Adrenal gland (tissue), 12 donors: ENCODE measurements around the gene ADGRA1. TPM values are rescaled to one million over a fixed set of nuclear protein-coding genes. Genes with fewer than 3 reads are reported as not detected.

Source experiments
- DNase-seq, 7 donors: peaks; one replicate each; pipeline ENCODE4 v3.0.0-alpha.2; 2019 to 2020
- H3K27ac ChIP-seq, 5 donors: fragments of 200-600 bp; sonication (generic) in 4 of 5; 1 replicate in 3 of 5; 2 replicates in 2 of 5; pipeline versions ENCODE4 v1.5.1 to v1.8.0; 2016 to 2020; ENCODE audit warnings: mild to moderate bottlenecking in 1 of 5
- H3K27me3 ChIP-seq: fragments of 200-600 bp; 2 replicates; pipeline ENCODE4 v1.8.0; 2021
- H3K36me3 ChIP-seq, 2 donors: fragments of 200-600 bp; replicated peaks in 1 of 2; 1 replicate in 1 of 2; 2 replicates in 1 of 2; pipeline versions ENCODE4 v1.5.1 to v1.8.0; 2018 to 2022
- H3K4me1 ChIP-seq, 2 donors: fragments of 200-600 bp; replicated peaks in 1 of 2; 1 replicate in 1 of 2; 2 replicates in 1 of 2; pipeline versions ENCODE4 v1.5.1 to v1.8.0; 2018 to 2021
- H3K4me3 ChIP-seq, 4 donors: fragments of 200-600 bp; sonication (generic) in 3 of 4; one replicate each; pipeline ENCODE4 v1.5.1; 2016 to 2018
- H3K9me3 ChIP-seq, 3 donors: fragments of 200-600 bp; sonication (generic) in 1 of 3; replicated peaks in 1 of 3; 1 replicate in 2 of 3; 2 replicates in 1 of 3; pipeline versions ENCODE4 v1.5.1 to v1.8.0; 2016 to 2021
- CTCF ChIP-seq, 6 experiments: fragments of 450-650 bp in 4 of 6; fragments of 200-600 bp in 2 of 6; sonication (generic) in 1 of 6; IDR thresholded peaks; 1 replicate in 5 of 6; 2 replicates in 1 of 6; pipeline versions ENCODE4 v1.5.1 to v1.8.0; 2016 to 2021; ENCODE audit warnings: antibody characterized with exemption in 6 of 6, mild to moderate bottlenecking in 2 of 6, moderate library complexity in 1 of 6
- POLR2A ChIP-seq, 2 donors: fragments of 450-650 bp; IDR thresholded peaks; one replicate each; pipeline ENCODE4 v1.6.1; 2017; ENCODE audit warnings: antibody characterized with exemption in 2 of 2, mild to moderate bottlenecking in 2 of 2, moderate library complexity in 1 of 2
- WGBS, 4 donors: extraction: QIAGEN DNeasy Blood & Tissue Kit in 2 of 4; methylation state at CpG; one replicate each; pipeline versions ENCODE4 v1.1.5 to v1.1.7; 2013 to 2017; 5-methylcytosine and 5-hydroxymethylcytosine counted together
- intact Hi-C, 2 donors: fragments of 100-400 bp; cut with DNase I; formaldehyde crosslinking; loops; one replicate each; pipeline versions ENCODE4 v1.14.1 to v1.15.0; 2022 to 2023
- polyA plus RNA-seq, 3 donors: library from polyadenylated mRNA; stranded (reverse); fragments of 200-250 nt in 2 of 3; fragments of 350-450 nt in 1 of 3; fragmentation: Illumina TruSeq in 1 of 3; extraction: RNeasy Lipid Tissue Mini Kit (QIAGEN cat#74804) in 1 of 3; gene quantifications; one replicate each; pipeline ENCODE4 v1.2.3, GENCODE V29; 2013 to 2014
- total RNA-seq, 9 donors: library from RNA; depleted of rRNA in 4 of 9; stranded (reverse); fragments of >200 nt in 4 of 9; fragments of 120-200 nt in 1 of 9; fragmentation: NEBNext Ultra II Directional in 1 of 9; extraction: Animal tissue kit (Norgen Biotek cat#: 25700) in 1 of 9; gene quantifications; one replicate each; pipeline versions ENCODE4 v1.1.0 to v1.2.4, GENCODE V29; 2013 to 2023
- donor health status: healthy with polysubstance abuse.
- donor health status: Bipolar disorder and iron deficiency.
- donor health status: DM: yes; HTN: yes; CAD: no.
- donor health status: DM: no; HTN: no; CAD: no.
- donor health status: DM: no; HTN: no; CAD: no.
- donor health status: DM: yes; HTN: yes; CAD: no.

ADGRA1 gene
- total and polyA plus RNA-seq, 12 donors: 0.06 to 8.2 (median 2.7) TPM; not detected in 2

- intact Hi-C loops: no loop called here
- Histone ChIP-seq H3K9me3 (no peaks in the 10 kb centered on the region), H3K4me1 (no peaks in the 10 kb centered on the region), H3K4me3 (no peak overlapping the region), H3K27ac (no peak overlapping the region), H3K27me3 (peaks cover 4% of the 10 kb centered on the region), H3K36me3 (no peaks in the 10 kb centered on the region)
- DNase-seq: peak in 1 of 7 donors; percentile 69
- TF ChIP-seq CTCF (IDR thresholded peaks at IDR 0.05) (no peak), POLR2A (IDR thresholded peaks at IDR 0.05) (no peak)
- WGBS, 4 donors: 72 to 79% (median 75%) methylated on average over 7 to 42 of the region's 42 CpGs
These were observed 40.1 kb upstream of the ADGRA1 start for GRCh38 chr10:133047526-133048123.

- H3K4me1 ChIP-seq: no peaks in the 10 kb centered on the region
- intact Hi-C loops: no loop called here
- 40 to 69% (median 61%) methylated on average over 1 to 13 of the region's 13 CpGs for WGBS, 4 donors
- peaks cover 4% of the 10 kb centered on the region for H3K27me3 ChIP-seq
- no peak for DNase-seq
- H3K9me3 ChIP-seq: no peaks in the 10 kb centered on the region
- no peak overlapping the region for H3K27ac ChIP-seq
- TF ChIP-seq CTCF (IDR thresholded peaks at IDR 0.05): no peak
- TF ChIP-seq POLR2A (IDR thresholded peaks at IDR 0.05): no peak
- H3K4me3 ChIP-seq: no peak overlapping the region
- no peaks in the 10 kb centered on the region for H3K36me3 ChIP-seq
These were observed 39.5 kb upstream of the ADGRA1 start for GRCh38 chr10:133048266-133048665.

GRCh38 chr10:133048926-133049325, 38.8 kb upstream of the ADGRA1 start:
- intact Hi-C loops: no loop called here
- no peak overlapping the region for H3K4me3 ChIP-seq
- no peak for DNase-seq
- H3K9me3 ChIP-seq: no peaks in the 10 kb centered on the region
- 66 to 81% (median 75%) methylated on average over 11 to 13 of the region's 13 CpGs for WGBS, 4 donors
- no peaks in the 10 kb centered on the region for H3K36me3 ChIP-seq
- TF ChIP-seq CTCF (IDR thresholded peaks at IDR 0.05): no peak
- no peak for TF ChIP-seq POLR2A (IDR thresholded peaks at IDR 0.05)
- H3K27ac ChIP-seq: no peak overlapping the region
- peaks cover 4% of the 10 kb centered on the region for H3K27me3 ChIP-seq
- H3K4me1 ChIP-seq: no peaks in the 10 kb centered on the region

GRCh38 chr10:133049639-133050038, 38.1 kb upstream of the ADGRA1 start:
- H3K4me3 ChIP-seq: no peak overlapping the region
- peaks cover 5% of the 10 kb centered on the region for H3K27me3 ChIP-seq
- no peak for TF ChIP-seq POLR2A (IDR thresholded peaks at IDR 0.05)
- TF ChIP-seq CTCF (IDR thresholded peaks at IDR 0.05): no peak
- H3K36me3 ChIP-seq: no peaks in the 10 kb centered on the region
- WGBS, 4 donors: 60 to 87% (median 82%) methylated on average over 3 to 11 of the region's 11 CpGs
- DNase-seq: no peak
- H3K4me1 ChIP-seq: no peaks in the 10 kb centered on the region
- no peaks in the 10 kb centered on the region for H3K9me3 ChIP-seq
- H3K27ac ChIP-seq: no peak overlapping the region
- intact Hi-C loops: no loop called here
